HG03457 (cell line): ENCODE measurements around the gene NCAM2.

Experiments
- ATAC-seq: cut with Tn5 transposase; IDR thresholded peaks from one replicate; pipeline ENCODE4 v1.9.1; 2021; ENCODE audit warnings: moderate number of reproducible peaks; ENCODE audit not compliant: unreplicated experiment

The NCAM2 gene

DNA sequence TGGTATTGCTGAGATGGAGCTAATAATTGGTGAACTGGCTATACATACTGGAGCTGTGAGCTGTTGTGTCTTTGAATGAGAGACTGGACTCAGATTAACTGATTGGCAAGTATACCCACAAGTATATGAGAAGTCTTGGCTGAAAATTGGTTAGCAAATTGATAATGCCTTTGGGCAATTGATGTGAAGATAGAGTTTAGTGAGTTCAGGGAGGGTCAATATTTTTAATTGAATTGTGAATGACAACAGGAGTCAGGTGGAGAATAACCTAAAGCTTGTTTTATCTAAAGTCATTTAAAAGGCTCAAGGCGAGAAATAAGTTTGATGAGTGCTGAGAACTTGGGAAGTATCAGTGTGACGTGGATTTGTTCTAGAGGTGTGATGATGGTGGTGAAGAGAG, 27.5 kb downstream of the NCAM2 start:
- no peak for ATAC-seq

- ATAC-seq: no peak
These were observed 30.1 kb downstream of the NCAM2 start for GRCh38 chr21:21028275-21028820.

GRCh38 chr21:21029164-21029563, 31.0 kb downstream of the NCAM2 start:
- no peak for ATAC-seq

GRCh38 chr21:21030311-21030710, 32.1 kb downstream of the NCAM2 start:
- ATAC-seq: no peak

DNA sequence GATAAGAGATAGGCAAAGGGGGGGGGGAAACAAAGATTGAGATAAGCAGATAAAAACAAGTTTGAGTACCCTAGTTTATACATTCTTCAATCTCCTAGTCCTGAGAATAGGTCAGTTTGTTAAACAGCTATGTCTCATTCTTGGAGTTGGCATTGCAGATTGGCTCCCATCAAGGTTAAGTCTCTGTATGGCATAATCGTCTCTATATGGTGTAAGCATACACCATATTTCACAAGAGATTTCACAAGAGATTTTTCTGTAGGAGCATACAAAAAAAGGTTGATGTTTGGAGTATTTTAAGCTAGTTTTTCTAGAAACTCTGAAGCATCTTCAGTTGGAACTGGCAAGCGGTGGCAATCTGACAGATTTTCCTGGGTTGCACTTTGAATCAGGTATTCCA, 35.8 kb downstream of the NCAM2 start:
- no peak for ATAC-seq

GRCh38 chr21:21039624-21040170, 41.5 kb downstream of the NCAM2 start:
- ATAC-seq: no peak

DNA sequence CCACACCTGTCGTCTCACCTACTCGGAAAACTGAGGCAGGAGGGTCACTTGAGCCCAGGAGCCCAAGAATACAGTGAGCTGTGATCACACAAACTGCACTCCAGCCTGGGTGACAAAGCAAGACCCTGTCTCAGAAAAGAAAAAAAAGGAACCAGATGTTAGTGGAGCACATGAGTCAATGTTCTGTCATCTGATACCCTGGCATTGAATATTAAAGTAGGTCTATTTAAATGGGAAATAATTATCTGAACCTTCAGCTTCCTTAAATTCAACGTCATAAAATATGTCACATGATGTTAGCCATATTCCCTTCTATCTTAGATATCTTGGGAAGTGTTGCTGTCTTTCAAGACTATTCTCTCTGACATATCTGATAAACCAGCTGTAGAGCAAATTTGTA, 47.3 kb downstream of the NCAM2 start:
- ATAC-seq: no peak

GRCh38 chr21:21046063-21046462, 47.9 kb downstream of the NCAM2 start:
- no peak for ATAC-seq

DNA sequence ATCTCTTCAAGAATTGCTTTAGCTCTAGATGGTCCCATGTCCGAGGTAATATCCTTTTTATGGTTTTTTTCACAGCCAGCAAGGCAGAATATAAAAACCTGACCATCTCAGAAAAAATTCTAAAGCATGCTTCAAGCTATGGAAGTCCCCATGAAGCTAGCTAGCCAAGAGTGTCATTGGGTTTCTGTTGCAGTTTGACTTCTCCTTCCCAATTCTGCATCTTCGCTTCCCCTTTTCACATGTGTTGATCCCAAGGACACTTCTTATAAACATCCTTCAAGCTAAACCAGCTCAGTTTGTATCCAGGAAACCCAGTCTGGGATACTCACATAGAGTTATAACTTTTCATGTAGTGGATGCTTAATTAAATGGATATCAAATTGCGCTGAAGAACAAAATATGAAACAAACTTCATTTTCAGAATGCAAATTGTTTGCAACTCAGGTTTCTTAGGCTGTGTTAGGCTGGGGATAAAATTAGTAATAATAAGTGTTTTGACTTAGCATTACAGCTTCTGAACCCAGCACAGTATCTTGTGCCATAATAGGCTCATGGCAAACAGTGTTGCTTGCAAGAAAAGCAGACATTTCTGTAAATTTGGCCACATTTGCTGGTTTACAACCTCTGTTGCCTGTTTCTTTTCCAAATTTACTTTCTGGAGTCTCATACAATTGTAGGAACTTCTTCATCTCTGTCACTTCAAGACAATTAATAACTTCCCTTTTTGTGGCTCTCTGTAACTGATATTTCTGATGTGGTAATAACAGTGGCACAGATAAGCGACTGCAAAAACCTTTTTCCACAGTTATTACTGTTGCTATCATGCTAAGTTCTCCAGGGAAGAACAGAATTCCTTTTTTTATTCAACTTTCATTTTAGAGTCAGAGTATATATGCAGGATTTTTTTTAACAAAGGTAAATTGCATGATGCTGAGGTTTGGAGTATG, 53.2 kb downstream of the NCAM2 start:
- ATAC-seq: no peak

DNA sequence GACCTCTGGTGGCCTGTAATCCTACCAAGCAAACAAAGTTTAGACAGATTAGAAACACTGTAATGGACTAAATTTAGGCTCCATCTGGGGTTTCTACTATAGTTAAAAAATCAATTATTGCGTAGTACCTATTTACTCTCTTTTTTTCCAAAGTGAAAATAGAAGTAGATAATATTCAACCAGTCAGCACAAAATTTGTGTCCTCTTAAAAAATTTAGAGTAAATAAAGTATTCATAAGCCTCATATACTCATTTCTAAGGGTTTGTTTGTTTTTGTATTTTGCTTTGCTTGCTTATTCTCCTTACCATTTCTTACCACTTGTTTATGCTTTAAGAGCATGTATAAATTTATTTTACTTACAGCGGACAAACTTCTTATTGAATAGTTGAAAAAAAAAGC, 54.5 kb downstream of the NCAM2 start:
- ATAC-seq: no peak

GRCh38 chr21:21057349-21058062, 59.3 kb downstream of the NCAM2 start:
- no peak for ATAC-seq

GRCh38 chr21:21063828-21064227, 65.6 kb downstream of the NCAM2 start:
- no peak for ATAC-seq

GRCh38 chr21:21064353-21064752, 66.1 kb downstream of the NCAM2 start:
- no peak for ATAC-seq

GRCh38 chr21:21067375-21067774, 69.2 kb downstream of the NCAM2 start:
- ATAC-seq: no peak

DNA sequence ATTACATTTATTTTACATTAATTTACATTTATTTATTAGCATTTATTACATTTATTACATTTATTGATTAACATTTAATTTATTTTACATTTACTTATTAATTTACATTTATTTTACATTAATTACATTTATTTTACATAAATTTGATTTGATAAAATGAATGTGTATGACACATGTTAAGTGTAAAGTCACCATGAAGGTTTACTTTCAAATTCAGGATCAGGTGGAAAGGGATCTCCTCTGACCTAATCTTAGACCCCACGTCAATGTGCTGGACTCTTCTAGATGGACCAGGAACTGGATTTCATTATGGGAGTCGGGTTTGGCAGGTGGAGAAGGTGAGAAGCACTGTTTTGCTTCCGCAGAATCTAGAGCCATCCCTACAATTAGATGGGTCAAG, 76.1 kb downstream of the NCAM2 start:
- ATAC-seq: no peak

GRCh38 chr21:21076051-21076450, 77.8 kb downstream of the NCAM2 start:
- ATAC-seq: no peak

DNA sequence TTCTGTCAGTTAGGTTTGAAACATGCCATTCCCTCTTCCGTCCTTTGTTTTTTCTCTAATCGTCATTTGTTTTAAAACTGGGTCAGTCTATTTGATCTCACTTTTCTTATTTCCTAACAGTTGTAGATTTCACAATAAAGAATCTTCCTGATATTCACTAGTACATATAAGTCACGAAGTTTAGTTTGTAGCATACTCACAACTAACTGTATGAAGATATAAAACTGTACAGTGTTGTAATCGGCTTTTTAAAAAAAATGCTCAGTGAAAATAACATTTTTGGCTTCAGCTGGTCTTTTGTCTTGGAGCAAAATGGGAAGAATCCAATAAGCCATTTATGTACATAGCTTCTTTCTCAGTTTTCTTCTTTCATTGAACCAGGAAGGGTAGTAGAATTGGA, 78.3 kb downstream of the NCAM2 start:
- no peak for ATAC-seq

- no peak for ATAC-seq
These were observed 81.4 kb downstream of the NCAM2 start for GRCh38 chr21:21079646-21080045.

DNA sequence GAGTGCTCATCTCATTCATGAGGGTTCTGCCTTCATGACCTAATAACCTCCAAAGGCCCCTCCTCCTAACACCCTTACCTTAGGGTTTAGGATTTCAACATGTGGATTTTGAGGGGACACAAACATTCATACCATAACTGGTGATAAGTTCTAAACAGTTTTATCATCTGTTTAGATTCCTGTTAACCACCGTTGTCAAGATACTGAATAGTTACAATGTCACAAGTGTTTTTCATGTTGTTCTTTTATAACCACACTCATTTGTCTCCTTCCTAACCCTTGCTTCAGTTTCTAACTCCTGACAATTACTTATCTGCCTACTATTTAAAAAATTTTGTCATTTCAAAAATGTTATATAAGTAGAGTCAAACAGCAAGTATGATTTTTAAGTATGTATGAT, 86.0 kb downstream of the NCAM2 start:
- no peak for ATAC-seq

DNA sequence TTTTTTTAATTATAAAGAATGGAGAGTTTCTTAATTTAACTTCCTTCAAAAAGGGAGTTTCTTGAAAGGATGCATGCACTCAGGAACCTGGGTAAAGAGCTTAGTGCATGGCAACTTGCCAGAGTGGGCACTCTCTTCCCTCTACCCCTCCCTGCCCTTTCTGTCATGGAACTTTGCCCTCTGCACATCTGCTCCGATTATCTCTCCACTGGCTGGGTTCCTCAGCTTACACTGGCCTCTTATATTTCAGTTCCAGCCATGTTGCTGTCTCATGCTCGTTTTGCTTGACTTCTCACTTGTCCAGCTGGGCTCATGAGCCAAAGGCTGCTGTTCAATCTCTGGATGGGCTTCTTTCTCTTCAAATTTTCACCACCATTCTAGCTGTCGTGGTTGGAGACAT, 87.0 kb downstream of the NCAM2 start:
- ATAC-seq: no peak

- ATAC-seq: no peak
These were observed 98.7 kb downstream of the NCAM2 start for GRCh38 chr21:21096956-21097355.

DNA sequence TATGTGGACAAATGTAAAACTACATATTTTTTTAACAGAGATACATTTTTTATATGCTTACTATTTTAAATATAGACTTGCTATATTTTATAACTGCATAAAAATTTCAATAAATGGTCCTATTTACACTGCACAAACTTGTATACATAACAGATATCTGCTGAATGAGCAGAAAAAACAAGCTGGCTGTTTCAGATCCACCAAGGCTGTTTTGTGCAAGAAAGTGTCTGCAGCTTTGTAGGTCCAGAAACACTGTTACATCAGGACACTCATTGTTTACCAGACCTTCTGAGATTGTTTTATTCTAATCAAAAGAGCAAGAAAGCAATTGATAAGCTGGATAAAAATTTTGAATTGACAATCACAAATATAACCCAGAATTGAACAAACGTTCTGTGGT, 99.3 kb downstream of the NCAM2 start:
- no peak for ATAC-seq
